Fibroblast of lung (primary cell): Measurements from ENCODE around the gene MPP2.

Source experiments
- CTCF ChIP-seq, 2 donors: IDR thresholded peaks in 1 of 2; conservative IDR thresholded peaks in 1 of 2; 1 replicate in 1 of 2; 2 replicates in 1 of 2; pipeline ENCODE4 v1.5.1; 2011 to 2012; ENCODE audit warnings: low read length in 2 of 2, control low read depth in 1 of 2, inconsistent platforms in 1 of 2, low read depth in 1 of 2, mild to moderate bottlenecking in 1 of 2
- EZH2 ChIP-seq: IDR thresholded peaks from 2 replicates; pipeline ENCODE4 v1.5.1; 2012; ENCODE audit warnings: low read length, control low read depth, mild to moderate bottlenecking; ENCODE audit errors: missing control alignments

- TF ChIP-seq CTCF (conservative IDR thresholded peaks at IDR 0.05 in 1 of 2, IDR thresholded peaks at IDR 0.05 in 1 of 2; ENCODE audit: low read depth in 1 of 2, low read length in 2 of 2) (no peak), EZH2 (no peak)
Measured at GRCh38 chr17:43901861-43902589, 5.3 kb downstream of the MPP2 start.
